AG08396 (cell line): Measurements from ENCODE around the gene TDRD12.
"Not testable (repeated sequence)": the region's sequence is repeated elsewhere in the genome, so short reads cannot be mapped to it uniquely, and the experiment has no call there.

ENCODE experiments used
- DNase-seq: peaks from one replicate; pipeline ENCODE4 v3.0.0; 2012; ENCODE audit warnings: low spot score, mixed read lengths

The TDRD12 gene

DNA sequence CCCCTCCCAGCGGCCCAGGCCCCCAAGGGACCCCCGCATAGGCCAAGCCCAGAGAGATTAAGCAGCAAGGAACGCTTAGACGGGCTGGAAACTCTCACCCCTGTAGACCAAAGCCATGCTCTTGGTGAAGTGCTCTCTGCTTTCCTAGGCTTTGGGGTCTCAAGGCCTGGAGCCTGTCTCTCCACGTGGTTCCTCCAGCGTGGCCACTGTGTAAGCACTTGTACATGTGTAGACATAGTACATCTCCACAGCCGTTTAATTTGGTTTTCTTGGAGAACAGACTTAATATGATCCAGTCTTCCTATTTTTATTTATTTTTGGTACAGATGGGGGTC is 26.9 kb upstream of the TDRD12 start:
- no peak for DNase-seq

DNA sequence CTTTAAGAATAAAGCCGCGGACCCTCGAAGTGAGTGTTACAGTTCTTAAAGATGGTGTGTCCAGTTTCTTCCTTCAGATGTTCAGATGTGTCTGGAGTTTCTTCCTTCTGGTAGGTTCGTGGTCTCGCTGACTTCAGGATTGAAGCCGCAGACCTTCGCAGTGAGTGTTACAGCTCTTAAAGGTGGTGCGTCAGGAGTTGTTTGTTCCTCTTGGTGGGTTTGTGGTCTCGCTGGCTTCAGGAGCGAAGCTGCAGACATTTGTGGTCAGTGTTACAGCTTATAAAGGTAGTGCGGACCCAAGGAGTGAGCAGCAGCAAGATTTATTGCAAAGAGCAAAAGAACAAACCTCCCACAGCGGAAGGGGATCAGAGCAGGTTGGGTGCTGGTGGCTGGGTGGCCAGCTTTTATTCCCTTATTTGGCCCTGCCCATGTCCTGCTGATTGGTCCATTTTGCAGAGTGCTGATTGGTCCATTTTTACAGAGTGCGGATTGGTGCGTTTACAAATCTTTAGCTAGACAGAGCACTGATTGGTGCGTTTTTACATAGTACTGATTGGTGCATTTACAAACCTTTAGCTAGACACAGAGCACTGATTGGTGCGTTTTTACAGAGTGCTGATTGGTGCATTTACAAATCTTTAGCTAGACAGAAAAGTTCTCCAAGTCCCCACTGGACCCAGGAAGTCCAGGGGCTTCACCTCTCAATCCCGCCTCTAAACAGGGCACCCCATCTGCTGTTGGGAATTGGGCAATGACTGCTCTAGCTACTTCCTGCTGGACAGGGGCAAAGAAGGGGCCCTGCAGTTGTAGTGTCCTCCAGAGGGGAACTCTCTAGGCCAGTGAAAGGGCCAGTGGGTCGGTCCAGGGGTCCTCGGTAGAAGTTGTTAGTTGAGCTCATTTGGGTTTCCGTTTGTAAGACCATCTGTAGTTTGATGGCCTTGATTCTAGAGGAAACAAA is 26.1 kb upstream of the TDRD12 start:
- not testable (repeated sequence) for DNase-seq

DNA sequence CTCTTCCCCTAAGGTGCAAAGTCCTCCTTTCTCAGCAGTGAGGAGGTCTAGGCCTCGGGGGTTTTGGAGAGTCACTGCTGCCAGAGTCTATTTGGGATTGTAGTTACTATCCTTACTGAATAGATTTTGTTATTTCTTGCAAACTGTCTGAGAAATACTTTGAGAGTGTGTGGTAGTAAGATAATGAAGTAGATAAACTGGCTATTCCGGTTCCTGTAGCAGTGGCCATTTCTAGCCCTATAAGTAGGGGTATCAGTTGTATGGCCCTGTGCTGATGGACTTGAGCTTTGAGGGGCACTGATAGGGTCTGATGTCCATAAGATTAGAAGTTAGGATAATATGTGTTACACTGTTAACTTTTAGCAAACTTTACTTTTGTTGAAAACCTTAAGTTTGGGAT is 25.3 kb upstream of the TDRD12 start:
- DNase-seq: not testable (repeated sequence)

DNA sequence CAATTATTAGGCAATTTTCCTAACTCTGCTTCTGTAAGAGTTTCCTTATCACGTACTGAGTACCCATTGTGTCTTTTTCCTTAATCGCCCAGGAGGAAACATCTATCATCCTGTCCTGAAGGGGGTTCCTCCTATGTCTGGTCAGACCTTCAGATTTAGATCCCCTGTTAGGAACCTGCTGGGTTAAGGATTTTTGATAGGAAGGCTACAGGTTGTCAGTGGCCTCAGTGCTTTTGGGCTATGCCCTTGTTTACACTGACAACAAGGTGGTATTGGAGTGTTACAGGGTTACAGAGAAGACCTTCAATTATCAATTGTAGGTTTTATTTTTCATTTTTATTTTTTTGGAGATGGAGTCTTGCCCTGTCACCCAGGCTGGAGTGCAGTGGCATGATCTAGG is 24.7 kb upstream of the TDRD12 start:
- not testable (repeated sequence) for DNase-seq

DNA sequence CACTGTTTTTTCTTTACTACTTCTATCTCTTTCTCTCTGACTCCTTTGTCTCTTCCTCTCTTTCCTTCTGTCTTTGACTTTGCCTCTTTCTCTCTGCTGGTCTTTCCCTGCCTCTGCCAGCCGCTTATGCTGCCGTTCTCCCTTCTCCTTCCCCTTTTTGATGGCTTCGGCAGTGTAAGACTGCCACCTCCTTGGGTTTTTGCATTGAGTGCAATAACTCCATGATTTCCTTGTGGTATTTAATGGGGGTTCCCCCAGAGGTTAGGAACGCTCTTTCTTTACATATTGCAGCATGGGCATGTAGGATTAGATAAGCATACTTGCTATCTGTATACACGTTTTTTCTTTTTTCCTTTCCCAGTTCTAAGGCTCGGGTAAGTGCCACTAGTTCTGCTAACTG is 24.1 kb upstream of the TDRD12 start:
- DNase-seq: not testable (repeated sequence)

DNA sequence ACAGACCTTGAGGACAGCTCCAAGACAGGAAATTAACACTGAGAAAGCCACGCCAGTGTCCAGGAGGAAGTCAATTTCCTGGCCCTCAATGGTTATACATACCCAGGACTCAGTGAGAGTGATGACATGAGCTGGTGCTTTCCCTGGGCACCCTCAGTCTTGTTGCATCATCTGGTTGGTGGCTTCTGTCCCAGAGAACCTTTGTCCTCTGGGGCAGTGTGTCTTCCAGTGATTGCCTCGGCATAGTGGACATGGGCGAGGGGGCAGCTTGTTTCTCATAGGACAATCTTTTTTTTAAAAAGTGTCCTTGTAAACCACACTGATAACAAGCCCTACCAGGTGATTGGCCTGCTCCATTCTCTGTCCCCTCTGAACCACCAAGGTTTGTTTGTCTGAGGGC is 22.8 kb upstream of the TDRD12 start:
- DNase-seq: not testable (repeated sequence)

DNA sequence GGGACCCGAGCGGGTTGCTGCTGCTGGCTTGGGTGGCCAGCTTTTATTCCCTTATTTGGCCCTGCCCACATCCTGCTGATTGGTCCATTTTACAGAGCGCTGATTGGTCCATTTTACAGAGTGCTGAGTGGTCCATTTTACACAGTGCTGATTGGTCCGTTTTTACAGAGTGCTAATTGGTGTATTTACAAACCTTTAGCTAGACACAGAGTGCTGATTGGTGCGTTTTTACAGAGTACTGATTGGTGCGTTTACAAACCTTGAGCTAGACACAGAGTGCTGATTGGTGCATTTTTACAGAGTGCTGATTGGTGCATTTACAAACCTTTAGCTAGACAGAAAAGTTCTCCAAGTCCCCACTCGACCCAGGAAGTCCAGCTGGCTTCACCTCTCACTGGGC is 19.4 kb upstream of the TDRD12 start:
- not testable (repeated sequence) for DNase-seq

DNA sequence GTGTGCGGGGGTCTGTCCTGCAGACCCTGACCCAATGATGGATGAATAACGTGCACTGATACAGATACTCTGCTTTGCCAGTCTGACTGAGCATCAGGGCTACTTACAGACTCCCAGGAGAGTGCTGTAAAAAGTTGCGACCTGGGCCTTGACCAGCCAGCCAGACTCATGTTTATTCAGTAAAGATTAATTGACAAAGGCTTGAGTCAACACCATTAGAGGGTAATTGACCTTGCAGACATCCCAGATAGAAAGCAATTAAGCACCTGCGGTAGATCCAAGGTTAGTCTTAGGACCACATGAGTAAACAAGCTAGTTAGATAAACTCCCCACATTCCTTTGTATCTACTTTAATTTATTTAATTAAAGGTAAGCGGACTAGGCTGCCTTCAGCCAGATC is 17.6 kb upstream of the TDRD12 start:
- DNase-seq: no peak

DNA sequence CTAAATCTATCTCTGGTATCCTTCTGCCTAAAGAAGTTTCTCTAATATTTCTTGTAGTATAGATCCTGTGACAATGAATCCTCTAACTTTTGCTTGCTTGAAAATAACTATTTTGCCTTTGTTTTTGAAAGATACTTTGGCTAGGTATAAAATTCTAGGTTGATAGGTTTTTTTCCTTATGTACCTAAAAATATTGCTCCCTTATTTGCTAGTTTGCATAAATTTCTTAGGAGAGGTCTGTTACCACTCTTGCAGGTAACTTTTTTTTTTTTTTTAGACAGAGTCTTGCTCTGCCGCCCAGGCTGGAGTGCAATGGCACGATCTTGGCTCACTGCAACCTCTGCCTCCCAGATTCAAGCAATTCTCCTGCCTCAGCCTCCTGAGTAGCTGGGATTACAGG is 15.6 kb upstream of the TDRD12 start:
- DNase-seq: not testable (repeated sequence)

DNA sequence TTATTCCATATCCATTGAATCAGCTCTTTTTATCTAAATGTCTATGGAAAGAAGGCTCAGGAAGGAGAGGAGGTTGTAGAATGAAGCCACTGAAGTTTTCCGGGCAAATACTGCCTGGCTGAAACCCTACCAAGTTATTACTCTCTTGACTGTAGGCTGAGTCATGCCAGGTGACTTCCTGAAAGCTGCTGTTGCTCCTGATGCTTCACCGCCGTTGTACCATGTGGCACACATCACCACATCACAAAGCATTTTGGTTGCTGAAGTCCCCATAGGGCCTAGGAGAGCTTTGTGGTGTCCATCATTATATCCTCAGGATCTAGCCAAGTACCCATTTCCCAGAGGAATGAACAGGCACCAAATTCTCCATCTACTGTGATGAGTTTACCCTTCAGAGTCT is 11.1 kb upstream of the TDRD12 start:
- no peak for DNase-seq

DNA sequence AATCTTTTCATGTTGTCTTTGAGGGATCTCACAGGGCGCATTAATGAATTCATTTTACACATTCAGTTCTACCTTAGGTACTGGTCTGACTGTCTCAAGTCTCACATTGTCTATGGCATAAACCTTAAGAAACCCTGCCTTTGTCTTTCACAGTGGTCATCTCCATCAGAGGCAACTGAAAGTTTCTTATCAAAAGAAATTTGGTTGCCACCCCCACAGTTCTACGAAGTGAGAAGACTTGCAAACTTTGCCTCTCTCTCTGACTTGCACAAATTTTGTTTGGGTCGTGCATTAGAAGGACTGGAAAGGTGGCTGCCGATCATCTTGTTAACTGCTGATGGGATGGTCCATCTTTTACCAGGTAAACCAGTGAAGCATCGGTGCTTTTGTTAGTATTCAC is 10.5 kb upstream of the TDRD12 start:
- DNase-seq: no peak

DNA sequence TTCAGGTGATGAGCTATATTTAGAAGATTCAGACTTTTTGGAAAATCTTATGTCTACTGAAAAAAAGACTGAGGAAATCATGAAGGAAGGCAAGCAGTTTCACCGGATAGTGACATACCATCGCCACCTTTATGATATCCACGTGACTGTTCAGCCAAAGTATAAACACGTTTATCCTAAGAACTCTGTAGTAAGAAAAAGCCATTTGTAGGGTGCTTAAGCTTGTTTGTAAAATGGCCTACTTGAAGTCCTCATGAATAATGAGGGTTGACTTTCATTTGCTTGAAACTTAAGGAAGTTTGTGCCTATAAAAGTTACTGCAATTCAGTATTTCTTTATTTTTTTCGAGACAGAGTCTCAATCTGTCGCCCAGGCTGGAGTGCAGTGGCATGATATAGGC is 7.8 kb upstream of the TDRD12 start:
- no peak for DNase-seq

DNA sequence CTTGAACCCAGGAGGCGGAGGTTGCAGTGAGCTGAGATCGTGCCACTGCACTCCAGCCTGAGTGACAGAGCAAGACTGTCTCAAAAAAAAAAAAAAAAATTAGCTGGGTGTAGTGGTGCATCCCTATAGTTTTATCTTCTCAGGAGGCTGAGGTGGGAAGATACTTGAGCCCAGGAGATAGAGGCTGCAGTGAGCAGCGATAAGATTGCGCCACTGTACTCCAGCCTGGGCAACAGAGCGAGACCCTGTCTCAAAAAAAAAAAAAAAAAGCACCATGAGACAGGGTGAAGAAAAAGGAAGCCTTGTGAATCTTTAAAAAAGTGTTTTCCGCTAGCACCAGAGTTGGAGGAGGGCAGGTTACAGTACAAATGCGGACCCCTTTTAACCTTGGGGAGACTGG is 3.4 kb upstream of the TDRD12 start:
- not testable (repeated sequence) for DNase-seq

DNA sequence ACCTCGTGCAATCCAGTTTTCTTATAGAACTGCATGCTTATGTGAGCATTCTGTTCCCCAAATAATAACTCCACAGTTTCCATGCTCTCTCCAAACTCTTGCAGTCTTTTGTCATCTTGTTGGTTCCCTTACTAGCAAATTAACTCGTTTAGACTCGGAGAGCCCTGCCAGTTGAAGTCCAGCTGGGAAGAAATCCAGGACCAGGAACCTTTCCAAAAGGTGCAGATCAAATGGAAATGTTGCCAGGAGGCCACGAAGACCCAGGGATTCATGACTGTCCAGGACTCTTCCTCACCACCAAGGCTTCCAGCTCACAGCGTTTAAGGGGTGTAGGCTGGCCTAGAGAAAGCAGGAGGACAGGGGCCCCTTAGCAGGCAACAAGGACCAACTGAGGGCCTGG is 2.1 kb upstream of the TDRD12 start:
- no peak for DNase-seq

DNA sequence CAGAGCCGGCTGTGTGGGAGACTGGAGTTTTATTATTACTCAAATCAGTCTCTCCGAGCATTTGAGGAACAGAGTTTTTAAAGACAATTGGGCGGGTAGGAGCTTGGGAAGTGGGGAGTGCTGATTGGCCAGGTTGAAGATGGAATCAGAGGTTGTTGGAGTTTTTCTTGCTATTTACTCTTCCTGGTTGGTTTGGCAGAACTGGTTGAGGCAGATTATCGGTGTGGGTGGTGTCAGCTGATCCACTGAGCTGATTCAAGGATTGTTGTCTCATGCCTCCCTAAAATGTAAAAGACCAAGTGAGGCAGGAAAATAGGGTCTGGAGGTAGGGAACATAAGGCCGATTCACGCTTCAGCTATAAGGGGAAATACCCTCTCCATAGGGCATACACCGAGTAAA is 1.3 kb upstream of the TDRD12 start:
- no peak for DNase-seq

DNA sequence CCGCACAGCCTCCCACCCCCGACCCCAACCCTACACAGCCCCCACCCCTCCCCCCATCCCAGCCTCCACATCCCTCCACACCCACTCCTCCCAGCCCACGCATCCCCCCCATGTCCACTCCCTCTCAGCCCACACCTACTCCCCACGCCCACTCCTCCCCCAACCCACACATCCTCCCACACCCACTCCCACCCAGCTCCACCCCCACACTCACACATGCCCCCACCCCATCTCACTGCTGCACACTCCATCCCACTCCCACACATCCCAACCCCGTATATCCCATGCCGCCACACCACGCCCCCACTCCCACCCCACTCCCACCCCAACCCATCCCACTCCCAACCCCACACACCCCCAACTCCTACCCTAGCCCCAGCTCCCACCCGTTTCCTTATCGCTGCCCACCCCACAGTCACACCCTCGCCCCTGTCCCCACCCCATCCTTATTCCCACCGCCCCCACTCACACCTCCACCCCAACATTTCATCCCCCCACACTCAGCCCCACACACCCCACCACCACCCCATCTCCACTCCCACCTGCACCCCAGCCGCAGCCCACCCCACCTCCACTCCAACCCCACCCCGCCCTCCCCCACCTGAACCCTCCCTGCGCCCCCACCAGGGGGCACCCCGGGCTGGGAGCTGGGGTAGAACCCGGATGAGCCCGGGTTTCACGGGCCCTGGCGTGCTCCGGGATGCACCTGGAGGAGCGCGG is 809 bp downstream of the TDRD12 start:
- no peak for DNase-seq

DNA sequence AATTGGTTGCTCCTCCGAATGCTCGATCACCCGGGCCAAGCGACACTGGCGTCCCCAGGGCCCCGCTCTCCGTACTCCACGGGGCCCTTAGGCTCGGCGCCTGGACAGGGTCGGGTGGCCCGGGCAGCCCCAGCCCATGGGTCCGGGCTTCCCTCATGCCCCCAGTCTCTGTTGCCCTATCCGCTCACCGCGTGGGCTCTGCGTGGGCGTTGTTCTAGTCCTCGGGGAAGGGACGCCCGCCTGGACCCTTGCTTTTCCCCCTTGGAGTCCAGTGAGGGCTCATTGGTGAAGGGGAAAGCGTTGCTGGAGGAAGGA is 1.3 kb downstream of the TDRD12 start:
- DNase-seq: no peak

DNA sequence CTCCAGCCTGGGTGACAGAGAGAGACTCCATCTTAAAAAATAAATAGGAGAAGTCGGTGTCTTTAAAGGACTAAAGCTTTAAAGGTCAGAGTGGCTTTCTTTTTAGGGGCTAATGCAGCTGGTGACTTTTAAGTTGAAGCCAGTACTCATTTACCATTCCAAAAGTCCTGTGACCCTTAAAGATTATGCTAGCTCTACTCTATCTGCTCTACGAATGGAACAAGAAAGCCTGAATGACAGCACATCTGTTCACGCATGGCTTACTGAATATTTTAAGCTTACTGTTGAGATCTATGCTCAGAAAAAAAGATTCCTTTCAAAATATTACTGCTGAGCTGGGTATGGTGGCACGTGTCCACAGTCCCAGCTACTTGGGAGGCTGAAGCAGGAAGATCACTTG is 16.4 kb downstream of the TDRD12 start:
- no peak for DNase-seq

DNA sequence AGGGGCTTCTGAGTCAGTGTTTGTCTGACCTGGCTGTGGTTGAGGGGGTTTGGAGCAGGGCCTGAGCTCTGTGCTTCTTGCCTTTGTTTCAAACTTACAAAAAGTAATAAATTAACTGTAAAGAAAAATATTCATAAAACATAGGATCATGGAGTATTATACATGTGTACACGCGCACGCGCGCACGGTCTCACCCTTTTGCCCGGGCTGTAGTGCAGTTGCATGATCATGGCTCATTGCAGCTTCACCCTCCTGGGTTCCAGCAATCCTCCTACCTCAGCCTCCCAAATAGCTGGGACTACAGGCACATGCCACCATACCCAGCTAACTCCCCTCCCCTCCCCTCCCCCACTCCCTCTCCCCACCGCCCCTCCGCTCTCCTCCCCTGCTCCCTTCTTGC is 23.5 kb downstream of the TDRD12 start:
- DNase-seq: no peak

DNA sequence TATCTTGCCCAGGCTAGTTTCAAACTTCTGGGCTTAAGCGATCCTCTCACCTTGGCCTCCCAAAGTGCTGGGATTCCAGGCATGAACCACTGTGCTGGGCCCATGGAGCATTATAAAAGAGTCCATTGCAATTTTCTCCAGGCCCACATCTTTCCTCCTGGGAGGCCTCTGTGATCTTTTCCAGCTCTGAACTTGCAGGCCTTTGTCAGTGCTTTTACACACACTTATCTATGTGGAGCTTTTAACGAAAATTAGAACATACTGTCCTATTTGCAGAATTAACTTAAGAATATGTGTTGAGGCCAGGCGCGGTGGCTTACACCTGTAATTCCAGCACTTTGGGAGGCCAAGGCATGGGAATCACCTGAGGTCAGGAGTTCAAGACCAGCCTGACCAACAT is 23.9 kb downstream of the TDRD12 start:
- DNase-seq: no peak

DNA sequence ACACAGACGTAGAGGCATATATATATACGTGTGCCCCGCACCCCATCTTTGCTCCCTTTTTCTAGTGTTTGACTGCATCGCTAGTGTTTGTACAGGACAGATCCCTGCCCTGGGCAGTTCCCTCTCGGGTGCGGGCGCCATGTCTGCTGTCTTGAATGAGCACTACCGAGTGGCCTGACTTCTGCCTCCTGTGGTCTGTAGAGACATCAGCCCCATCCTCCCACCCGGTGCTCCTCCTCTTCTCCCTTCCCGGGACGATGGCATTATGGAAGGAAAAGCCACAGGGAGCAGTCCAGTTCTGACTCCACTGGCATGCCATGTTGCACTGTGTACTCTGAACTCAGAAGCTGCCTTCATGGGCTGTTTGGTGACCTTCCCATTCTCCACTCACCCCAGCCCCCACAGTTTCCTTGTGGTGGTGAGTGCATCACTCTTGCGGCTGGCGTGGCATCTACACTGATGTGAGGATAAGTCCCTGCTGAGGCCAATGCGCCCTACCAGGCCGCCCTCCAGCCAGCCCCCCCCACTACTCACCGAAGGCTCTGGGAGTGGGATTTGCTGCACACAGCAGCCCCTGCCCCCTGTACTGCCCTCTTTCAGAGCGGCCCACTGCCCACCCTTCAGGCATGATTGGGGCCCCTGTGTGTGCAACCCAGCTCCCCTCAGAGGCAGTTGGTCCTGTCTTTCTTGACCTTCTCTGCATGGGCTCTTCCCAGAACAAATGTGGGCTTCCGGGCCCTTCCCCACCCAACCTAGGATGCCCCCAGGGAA is 25.2 kb downstream of the TDRD12 start:
- DNase-seq: no peak

DNA sequence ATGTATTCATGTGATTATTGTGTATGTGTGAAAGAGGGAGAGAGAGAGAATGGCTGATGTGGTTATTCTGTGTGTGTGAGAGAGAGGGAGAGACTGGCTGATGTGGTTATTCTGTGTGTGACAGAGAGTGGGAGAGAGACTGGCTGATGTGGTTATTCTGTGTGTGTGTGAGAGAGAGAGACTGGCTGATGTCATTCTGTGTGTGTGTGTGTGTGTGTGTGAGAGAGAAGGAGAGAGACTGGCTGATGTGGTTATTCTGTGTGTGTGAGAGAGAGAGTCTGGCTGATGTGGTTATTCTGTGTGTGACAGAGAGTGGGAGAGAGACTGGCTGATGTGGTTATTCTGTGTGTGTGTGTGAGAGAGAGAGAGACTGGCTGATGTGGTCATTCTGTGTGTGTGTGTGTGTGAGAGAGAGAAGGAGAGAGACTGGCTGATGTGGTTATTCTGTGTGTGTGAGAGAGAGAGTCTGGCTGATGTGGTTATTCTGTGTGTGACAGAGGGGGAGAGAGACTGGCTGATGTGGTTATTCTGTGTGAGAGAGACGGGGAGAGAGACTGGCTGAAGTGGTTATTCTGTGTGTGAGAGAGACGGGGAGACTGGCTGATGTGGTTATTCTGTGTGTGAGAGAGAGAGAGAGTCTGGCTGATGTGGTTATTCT is 26.2 kb downstream of the TDRD12 start:
- not testable (repeated sequence) for DNase-seq
